ENCODE results near the gene RFESD. TPM values are rescaled to one million over a fixed set of nuclear protein-coding genes. Genes with fewer than 3 reads are reported as not detected.

RFESD gene
- polyA plus RNA-seq, 1 of the 3 experiments (the other 2 are of a cell fraction): 1.8 TPM

DNA sequence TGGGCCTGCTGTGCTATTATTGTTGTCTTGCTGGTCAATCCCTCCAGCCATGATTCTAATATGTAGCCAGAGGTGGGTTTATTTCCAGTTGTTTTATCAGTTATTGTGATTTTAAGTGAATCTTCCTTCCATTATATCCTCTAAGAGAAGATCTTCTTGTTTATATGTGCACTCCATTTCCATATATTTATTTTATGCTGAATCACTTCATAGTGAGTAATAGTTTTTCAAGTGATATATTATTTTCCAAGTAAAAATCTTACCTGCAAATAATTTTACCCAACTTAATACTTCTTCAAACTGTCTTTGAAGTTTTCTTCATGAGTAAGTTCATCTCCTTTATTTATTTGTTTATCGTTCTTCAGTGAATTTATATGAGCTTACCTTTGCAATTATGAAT lies 40.2 kb upstream of the RFESD start (continued):
- TF ChIP-seq USF1 (IDR thresholded peaks at IDR 0.05; ENCODE audit: borderline replicate concordance, low read depth): no peak

DNA sequence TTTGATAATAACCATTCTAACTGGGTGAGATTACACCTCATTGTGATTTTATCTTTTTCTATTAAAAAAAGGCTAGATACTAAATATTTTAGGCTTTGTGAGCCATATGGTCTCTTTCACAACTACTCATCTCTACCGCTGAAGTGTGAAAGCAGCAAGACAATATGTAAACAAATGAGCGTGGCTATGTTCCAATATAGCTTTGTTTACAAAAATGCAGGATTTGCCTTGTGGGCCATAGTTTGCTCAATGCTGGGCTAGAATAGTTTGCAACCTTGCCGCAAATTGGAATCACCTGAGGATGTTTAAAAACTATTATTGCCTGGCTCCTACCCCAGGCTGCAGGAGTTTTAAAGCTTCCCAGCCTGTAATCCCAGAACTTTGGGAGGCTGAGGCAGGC lies 36.9 kb upstream of the RFESD start:
- H4K20me1 ChIP-seq (ENCODE audit: insufficient read depth): no peaks in the 10 kb centered on the region
- no peaks in the 10 kb centered on the region for H3K9me3 ChIP-seq
- ChIA-PET CTCF (interaction anchor here (1.3 kb wide), 1 partner anchor 14 kb away, joined by 3 read pairs; no protein-coding TSS in a partner anchor), POLR2A (no interaction called here)
- 82% methylated on average over 3 of the region's 3 CpGs for WGBS (ENCODE audit: low lambda C conversion rate)
- H3K4me2 ChIP-seq: no peak overlapping the region
- H3K36me3 ChIP-seq (replicated peaks in 1 of 2; ENCODE audit: control insufficient read depth in 1 of 2, insufficient read depth in 2 of 2, low read length in 1 of 2): peaks cover 0 to 5% of the 10 kb centered on the region in 2 experiments
- no peaks in the 10 kb centered on the region for H3F3A ChIP-seq (replicated peaks; ENCODE audit: insufficient read depth)
- no peak for TF ChIP-seq EP300 (IDR thresholded peaks at IDR 0.05; ENCODE audit: borderline replicate concordance in 1 of 2, low read depth in 1 of 2, low read length in 1 of 2)
- no peak for TF ChIP-seq MXI1 (IDR thresholded peaks at IDR 0.05; ENCODE audit: low read depth, low read length)
- no peak for TF ChIP-seq SIN3A (IDR thresholded peaks at IDR 0.05; ENCODE audit: borderline replicate concordance, low read depth, low read length)
- no peak for TF ChIP-seq FOSL2 (IDR thresholded peaks at IDR 0.05; ENCODE audit: borderline replicate concordance, low read depth)
- no peak for TF ChIP-seq RAD21 (IDR thresholded peaks at IDR 0.05; ENCODE audit: low read length)
- TF ChIP-seq RFX5 (IDR thresholded peaks at IDR 0.05; ENCODE audit: low read length): no peak
- TF ChIP-seq FOXJ3 (CRISPR knock-in tag; IDR thresholded peaks at IDR 0.05): no peak
- TF ChIP-seq SMC3 (IDR thresholded peaks at IDR 0.05; ENCODE audit: low read depth, low read length): no peak
- TF ChIP-seq NRF1 (IDR thresholded peaks at IDR 0.05; ENCODE audit: low read depth, low read length): no peak
- no peak for TF ChIP-seq MAX (IDR thresholded peaks at IDR 0.05; ENCODE audit: low read depth)
- no peak overlapping the region for H3K9ac ChIP-seq
- no peak overlapping the region for H3K4me3 ChIP-seq (ENCODE audit: low read depth in 2 of 2, low read length in 1 of 2)
- H3K79me2 ChIP-seq (ENCODE audit: insufficient read depth): no peaks in the 10 kb centered on the region
- no peak overlapping the region for H2AFZ ChIP-seq (ENCODE audit: low read depth)
- no peaks in the 10 kb centered on the region for H3K4me1 ChIP-seq (ENCODE audit: control insufficient read depth in 1 of 2, insufficient read depth in 2 of 2, low read depth in 1 of 2, low read length in 1 of 2)
- no peak overlapping the region for H3K27ac ChIP-seq (ENCODE audit: low read depth in 2 of 2, low read length in 1 of 2)
- no peak for DNase-seq
- H3K9me2 ChIP-seq: no peaks in the 10 kb centered on the region
- H3K27me3 ChIP-seq (ENCODE audit: insufficient read depth): no peaks in the 10 kb centered on the region

- no peaks in the 10 kb centered on the region for H3K4me1 ChIP-seq (ENCODE audit: control insufficient read depth in 1 of 2, insufficient read depth in 2 of 2, low read depth in 1 of 2, low read length in 1 of 2)
- whole genome bisulfite sequencing (ENCODE audit: low lambda C conversion rate): 91% methylated on average over 7 of the region's 7 CpGs
- H3K4me2 ChIP-seq: no peak overlapping the region
- H3F3A ChIP-seq (replicated peaks; ENCODE audit: insufficient read depth): no peaks in the 10 kb centered on the region
- ChIA-PET CTCF (interaction anchor here (0.6 to 1.3 kb wide), 2 partner anchors 10 to 25 kb away, joined by 4 read pairs; no protein-coding TSS in a partner anchor), POLR2A (no interaction called here)
- H3K36me3 ChIP-seq (replicated peaks in 1 of 2; ENCODE audit: control insufficient read depth in 1 of 2, insufficient read depth in 2 of 2, low read length in 1 of 2): peaks cover 0 to 5% of the 10 kb centered on the region in 2 experiments
- H3K27ac ChIP-seq (ENCODE audit: low read depth in 2 of 2, low read length in 1 of 2): no peak overlapping the region
- DNase-seq: no peak
- no peaks in the 10 kb centered on the region for H3K79me2 ChIP-seq (ENCODE audit: insufficient read depth)
- H2AFZ ChIP-seq (ENCODE audit: low read depth): no peak overlapping the region
- H3K4me3 ChIP-seq (ENCODE audit: low read depth in 2 of 2, low read length in 1 of 2): no peak overlapping the region
- H3K27me3 ChIP-seq (ENCODE audit: insufficient read depth): no peaks in the 10 kb centered on the region
- TF ChIP-seq TAF1 (IDR thresholded peaks at IDR 0.05; ENCODE audit: borderline replicate concordance, low read depth, low read length) (no peak), USF1 (IDR thresholded peaks at IDR 0.05; ENCODE audit: borderline replicate concordance, low read depth) (no peak), GATA2 (CRISPR knock-in tag; IDR thresholded peaks at IDR 0.05) (no peak), RAD21 (IDR thresholded peaks at IDR 0.05; ENCODE audit: low read length) (no peak), GABPA (IDR thresholded peaks at IDR 0.05; ENCODE audit: low read depth) (no peak), MEF2A (IDR thresholded peaks at IDR 0.05; ENCODE audit: borderline replicate concordance, low read depth) (no peak), TCF12 (IDR thresholded peaks at IDR 0.05) (no peak), MAX (IDR thresholded peaks at IDR 0.05; ENCODE audit: low read depth) (no peak), SMC3 (IDR thresholded peaks at IDR 0.05; ENCODE audit: low read depth, low read length) (no peak), POLR2AphosphoS5 (IDR thresholded peaks at IDR 0.05; ENCODE audit: low read depth, low read length) (no peak), SIN3A (IDR thresholded peaks at IDR 0.05; ENCODE audit: borderline replicate concordance, low read depth, low read length) (no peak), RFX5 (IDR thresholded peaks at IDR 0.05; ENCODE audit: low read length) (no peak), FOSL2 (IDR thresholded peaks at IDR 0.05; ENCODE audit: borderline replicate concordance, low read depth) (no peak), FOXJ3 (CRISPR knock-in tag; IDR thresholded peaks at IDR 0.05) (no peak), TEAD4 (IDR thresholded peaks at IDR 0.05; ENCODE audit: borderline replicate concordance, insufficient read depth) (no peak), NRF1 (IDR thresholded peaks at IDR 0.05; ENCODE audit: low read depth, low read length) (no peak), FOXM1 (IDR thresholded peaks at IDR 0.05; ENCODE audit: low read depth) (no peak)
- TF ChIP-seq, protein P1, sequence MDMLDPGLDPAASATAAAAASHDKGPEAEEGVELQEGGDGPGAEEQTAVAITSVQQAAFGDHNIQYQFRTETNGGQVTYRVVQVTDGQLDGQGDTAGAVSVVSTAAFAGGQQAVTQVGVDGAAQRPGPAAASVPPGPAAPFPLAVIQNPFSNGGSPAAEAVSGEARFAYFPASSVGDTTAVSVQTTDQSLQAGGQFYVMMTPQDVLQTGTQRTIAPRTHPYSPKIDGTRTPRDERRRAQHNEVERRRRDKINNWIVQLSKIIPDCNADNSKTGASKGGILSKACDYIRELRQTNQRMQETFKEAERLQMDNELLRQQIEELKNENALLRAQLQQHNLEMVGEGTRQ (IDR thresholded peaks at IDR 0.05; ENCODE audit: borderline replicate concordance, low read depth, low read length): no peak
- TF ChIP-seq, protein P2, sequence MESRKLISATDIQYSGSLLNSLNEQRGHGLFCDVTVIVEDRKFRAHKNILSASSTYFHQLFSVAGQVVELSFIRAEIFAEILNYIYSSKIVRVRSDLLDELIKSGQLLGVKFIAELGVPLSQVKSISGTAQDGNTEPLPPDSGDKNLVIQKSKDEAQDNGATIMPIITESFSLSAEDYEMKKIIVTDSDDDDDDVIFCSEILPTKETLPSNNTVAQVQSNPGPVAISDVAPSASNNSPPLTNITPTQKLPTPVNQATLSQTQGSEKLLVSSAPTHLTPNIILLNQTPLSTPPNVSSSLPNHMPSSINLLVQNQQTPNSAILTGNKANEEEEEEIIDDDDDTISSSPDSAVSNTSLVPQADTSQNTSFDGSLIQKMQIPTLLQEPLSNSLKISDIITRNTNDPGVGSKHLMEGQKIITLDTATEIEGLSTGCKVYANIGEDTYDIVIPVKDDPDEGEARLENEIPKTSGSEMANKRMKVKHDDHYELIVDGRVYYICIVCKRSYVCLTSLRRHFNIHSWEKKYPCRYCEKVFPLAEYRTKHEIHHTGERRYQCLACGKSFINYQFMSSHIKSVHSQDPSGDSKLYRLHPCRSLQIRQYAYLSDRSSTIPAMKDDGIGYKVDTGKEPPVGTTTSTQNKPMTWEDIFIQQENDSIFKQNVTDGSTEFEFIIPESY (IDR thresholded peaks at IDR 0.05; ENCODE audit: borderline replicate concordance, low read depth): no peak
- H3K9me2 ChIP-seq: no peaks in the 10 kb centered on the region
- H3K9me3 ChIP-seq: no peaks in the 10 kb centered on the region
- H3K9ac ChIP-seq: no peak overlapping the region
- no peaks in the 10 kb centered on the region for H4K20me1 ChIP-seq (ENCODE audit: insufficient read depth)
These were observed 36.0 kb upstream of the RFESD start for GRCh38 chr5:95610546-95610945.
